Gastroesophageal sphincter (tissue), 3 donors: ENCODE results near the gene TCP10L.

Source experiments
- POLR2A ChIP-seq, 2 donors: fragments of 450-650 bp; IDR thresholded peaks; one replicate each; pipeline ENCODE4 v1.6.1; 2017; ENCODE audit warnings: antibody characterized with exemption in 2 of 2, mild to moderate bottlenecking in 2 of 2, moderate library complexity in 1 of 2
- TF ChIP-seq, protein P1 (sequence below), 4 experiments: fragments of 200-600 bp in 2 of 4; fragments of 450-650 bp in 2 of 4; sonication (generic) in 1 of 4; IDR thresholded peaks; one replicate each; pipeline ENCODE4 v1.5.1; 2017 to 2019; ENCODE audit warnings: antibody characterized with exemption in 4 of 4, mild to moderate bottlenecking in 2 of 4, moderate library complexity in 2 of 4

- TF ChIP-seq, protein P1, sequence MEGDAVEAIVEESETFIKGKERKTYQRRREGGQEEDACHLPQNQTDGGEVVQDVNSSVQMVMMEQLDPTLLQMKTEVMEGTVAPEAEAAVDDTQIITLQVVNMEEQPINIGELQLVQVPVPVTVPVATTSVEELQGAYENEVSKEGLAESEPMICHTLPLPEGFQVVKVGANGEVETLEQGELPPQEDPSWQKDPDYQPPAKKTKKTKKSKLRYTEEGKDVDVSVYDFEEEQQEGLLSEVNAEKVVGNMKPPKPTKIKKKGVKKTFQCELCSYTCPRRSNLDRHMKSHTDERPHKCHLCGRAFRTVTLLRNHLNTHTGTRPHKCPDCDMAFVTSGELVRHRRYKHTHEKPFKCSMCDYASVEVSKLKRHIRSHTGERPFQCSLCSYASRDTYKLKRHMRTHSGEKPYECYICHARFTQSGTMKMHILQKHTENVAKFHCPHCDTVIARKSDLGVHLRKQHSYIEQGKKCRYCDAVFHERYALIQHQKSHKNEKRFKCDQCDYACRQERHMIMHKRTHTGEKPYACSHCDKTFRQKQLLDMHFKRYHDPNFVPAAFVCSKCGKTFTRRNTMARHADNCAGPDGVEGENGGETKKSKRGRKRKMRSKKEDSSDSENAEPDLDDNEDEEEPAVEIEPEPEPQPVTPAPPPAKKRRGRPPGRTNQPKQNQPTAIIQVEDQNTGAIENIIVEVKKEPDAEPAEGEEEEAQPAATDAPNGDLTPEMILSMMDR (IDR thresholded peaks at IDR 0.05) = no peak
- no peak for TF ChIP-seq POLR2A (IDR thresholded peaks at IDR 0.05)
Measured at GRCh38 chr21:32611471-32611997, 26.2 kb upstream of the TCP10L start.
